ENCODE measurements around the gene FBXL17.

FBXL17 gene

DNA sequence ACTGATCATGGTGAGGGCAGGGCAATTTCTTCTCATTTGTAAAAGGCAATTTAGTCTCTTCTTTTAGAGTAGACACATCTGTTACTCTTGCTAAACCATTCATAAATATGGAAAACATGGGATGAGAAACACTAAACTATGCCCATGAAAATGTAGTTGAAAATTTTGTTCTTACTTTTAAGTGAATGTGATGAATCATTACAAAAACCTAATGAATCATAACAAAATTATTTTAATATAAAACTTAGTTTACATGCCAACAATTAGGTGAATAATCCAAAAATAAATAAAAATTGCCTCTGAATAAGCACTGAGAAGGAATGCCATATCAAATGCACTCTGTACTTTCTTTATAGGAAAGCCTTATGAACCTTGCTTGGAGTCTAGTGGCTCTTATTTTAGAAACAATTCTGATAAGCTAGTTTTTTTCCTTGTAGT is 413.5 kb downstream of the FBXL17 start:
- H3K79me2 ChIP-seq (ENCODE audit: low read length) = no peaks in the 10 kb centered on the region
- H4K20me1 ChIP-seq (ENCODE audit: insufficient read depth, low read length) = no peaks in the 10 kb centered on the region
- no peak overlapping the region for H3K9ac ChIP-seq (ENCODE audit: low read length)
- no peak overlapping the region for H3K4me2 ChIP-seq (ENCODE audit: low read length)
- TF ChIP-seq, protein P1, sequence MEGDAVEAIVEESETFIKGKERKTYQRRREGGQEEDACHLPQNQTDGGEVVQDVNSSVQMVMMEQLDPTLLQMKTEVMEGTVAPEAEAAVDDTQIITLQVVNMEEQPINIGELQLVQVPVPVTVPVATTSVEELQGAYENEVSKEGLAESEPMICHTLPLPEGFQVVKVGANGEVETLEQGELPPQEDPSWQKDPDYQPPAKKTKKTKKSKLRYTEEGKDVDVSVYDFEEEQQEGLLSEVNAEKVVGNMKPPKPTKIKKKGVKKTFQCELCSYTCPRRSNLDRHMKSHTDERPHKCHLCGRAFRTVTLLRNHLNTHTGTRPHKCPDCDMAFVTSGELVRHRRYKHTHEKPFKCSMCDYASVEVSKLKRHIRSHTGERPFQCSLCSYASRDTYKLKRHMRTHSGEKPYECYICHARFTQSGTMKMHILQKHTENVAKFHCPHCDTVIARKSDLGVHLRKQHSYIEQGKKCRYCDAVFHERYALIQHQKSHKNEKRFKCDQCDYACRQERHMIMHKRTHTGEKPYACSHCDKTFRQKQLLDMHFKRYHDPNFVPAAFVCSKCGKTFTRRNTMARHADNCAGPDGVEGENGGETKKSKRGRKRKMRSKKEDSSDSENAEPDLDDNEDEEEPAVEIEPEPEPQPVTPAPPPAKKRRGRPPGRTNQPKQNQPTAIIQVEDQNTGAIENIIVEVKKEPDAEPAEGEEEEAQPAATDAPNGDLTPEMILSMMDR (IDR thresholded peaks at IDR 0.05; ENCODE audit: low read depth, low read length) = no peak
- TF ChIP-seq EZH2phosphoT487 (IDR thresholded peaks at IDR 0.05; ENCODE audit: low read depth) = no peak
- no peak overlapping the region for H3K27ac ChIP-seq (ENCODE audit: low read length)
- H3K36me3 ChIP-seq (replicated peaks; ENCODE audit: low read depth, low read length) = no peaks in the 10 kb centered on the region
- H3K4me1 ChIP-seq (ENCODE audit: low read length) = no peaks in the 10 kb centered on the region
- no peaks in the 10 kb centered on the region for H3K27me3 ChIP-seq (ENCODE audit: low read depth, low read length)
- H3K9me3 ChIP-seq (ENCODE audit: insufficient read depth, low read length) = no peaks in the 10 kb centered on the region
- H3K4me3 ChIP-seq (ENCODE audit: low read length) = no peak overlapping the region
- no peak overlapping the region for H2AFZ ChIP-seq (ENCODE audit: low read depth, low read length)

DNA sequence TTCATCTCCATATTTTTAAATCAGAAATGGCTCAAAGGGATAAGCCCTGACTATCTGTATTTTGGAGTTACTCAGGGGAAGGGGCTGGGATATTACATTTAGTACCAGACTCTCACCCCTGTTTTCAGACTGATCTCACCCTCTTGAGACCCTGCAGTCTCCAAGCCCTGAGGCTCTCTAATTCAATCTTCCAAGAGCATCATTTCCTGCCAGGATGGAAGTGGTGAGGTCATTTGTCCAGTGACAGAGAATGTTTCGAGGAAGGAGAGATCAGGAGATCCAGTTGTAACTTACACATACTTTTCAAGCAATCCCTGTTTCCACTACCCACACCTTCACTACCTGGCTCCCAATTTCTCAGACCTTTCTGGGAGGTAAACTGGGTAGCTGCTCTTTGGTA is 415.7 kb downstream of the FBXL17 start:
- H3K9ac ChIP-seq (ENCODE audit: low read length) = no peak overlapping the region
- H3K9me3 ChIP-seq (ENCODE audit: insufficient read depth, low read length) = no peaks in the 10 kb centered on the region
- H3K4me2 ChIP-seq (ENCODE audit: low read length) = no peak overlapping the region
- H3K4me3 ChIP-seq (ENCODE audit: low read length) = no peak overlapping the region
- no peaks in the 10 kb centered on the region for H3K4me1 ChIP-seq (ENCODE audit: low read length)
- H2AFZ ChIP-seq (ENCODE audit: low read depth, low read length) = no peak overlapping the region
- no peak overlapping the region for H3K27ac ChIP-seq (ENCODE audit: low read length)
- no peaks in the 10 kb centered on the region for H4K20me1 ChIP-seq (ENCODE audit: insufficient read depth, low read length)
- H3K27me3 ChIP-seq (ENCODE audit: low read depth, low read length) = no peaks in the 10 kb centered on the region
- TF ChIP-seq EZH2phosphoT487 (IDR thresholded peaks at IDR 0.05; ENCODE audit: low read depth) = no peak
- TF ChIP-seq, protein P1 (IDR thresholded peaks at IDR 0.05; ENCODE audit: low read depth, low read length) = no peak
- H3K79me2 ChIP-seq (ENCODE audit: low read length) = no peaks in the 10 kb centered on the region
- no peaks in the 10 kb centered on the region for H3K36me3 ChIP-seq (replicated peaks; ENCODE audit: low read depth, low read length)

DNA sequence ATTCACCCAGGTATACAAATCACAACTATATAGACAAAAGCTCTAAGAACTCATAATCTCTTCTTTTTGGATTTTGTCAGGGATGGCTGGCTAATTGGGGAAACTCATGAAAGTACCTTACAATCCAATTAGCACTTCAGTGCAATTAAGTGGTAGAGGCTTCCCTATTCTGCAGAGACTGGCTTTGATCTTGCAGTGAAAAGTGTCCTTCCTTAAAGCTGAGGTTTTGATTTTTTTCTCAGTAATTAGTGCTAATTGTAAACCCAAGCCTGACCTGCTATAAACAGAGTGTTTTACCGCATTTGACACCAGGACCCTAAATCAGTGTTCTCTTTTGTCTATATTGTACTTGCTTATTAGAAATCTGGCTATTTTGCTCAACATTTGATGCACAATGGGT is 417.2 kb downstream of the FBXL17 start:
- peaks cover 4% of the 10 kb centered on the region; the same call in 1 of the 2 replicates for H3K4me1 ChIP-seq (ENCODE audit: low read length)

DNA sequence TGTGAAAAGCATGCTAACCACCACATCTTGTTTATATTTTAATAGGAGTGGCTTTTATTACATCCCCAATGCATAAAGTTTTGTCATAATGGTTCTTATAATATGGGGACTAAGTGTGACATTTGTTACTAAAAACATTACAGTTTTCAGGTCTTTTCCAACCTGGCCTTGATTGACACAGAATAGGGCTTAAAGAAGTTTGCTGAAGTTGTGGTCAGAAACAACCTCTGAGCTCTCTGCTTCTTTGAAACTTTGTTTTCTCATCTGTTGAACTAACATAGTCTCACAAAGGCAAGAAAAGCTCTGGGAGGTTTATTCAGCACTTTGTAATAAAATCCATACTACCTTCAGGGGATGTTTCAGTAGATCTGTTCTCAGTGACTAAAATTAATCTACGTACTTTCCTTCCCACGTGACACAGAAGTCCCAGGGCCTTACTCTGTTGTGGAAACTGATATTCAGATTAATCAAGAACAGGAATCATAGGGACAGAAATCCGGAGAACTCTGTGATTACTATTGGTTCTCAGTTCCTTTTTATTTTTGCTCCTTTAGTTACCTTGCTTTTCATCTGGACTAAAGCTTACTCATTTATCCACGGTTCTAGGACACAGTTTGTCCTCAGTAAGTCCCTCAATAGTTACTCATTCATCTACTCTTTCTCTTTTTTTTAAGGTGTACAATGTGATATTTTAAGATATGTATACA is 422.2 kb downstream of the FBXL17 start:
- Histone ChIP-seq H3K79me2 (ENCODE audit: low read length) (no peaks in the 10 kb centered on the region), H3K4me3 (ENCODE audit: low read length) (no peak overlapping the region), H3K4me1 (ENCODE audit: low read length) (peaks cover 7% of the 10 kb centered on the region; the same call in 1 of the 2 replicates), H3K9ac (ENCODE audit: low read length) (no peak overlapping the region), H2AFZ (ENCODE audit: low read depth, low read length) (no peak overlapping the region), H4K20me1 (ENCODE audit: insufficient read depth, low read length) (no peaks in the 10 kb centered on the region), H3K9me3 (ENCODE audit: insufficient read depth, low read length) (no peaks in the 10 kb centered on the region), H3K27me3 (ENCODE audit: low read depth, low read length) (no peaks in the 10 kb centered on the region), H3K27ac (ENCODE audit: low read length) (no peak overlapping the region), H3K36me3 (replicated peaks; ENCODE audit: low read depth, low read length) (no peaks in the 10 kb centered on the region), H3K4me2 (ENCODE audit: low read length) (no peak overlapping the region)
- TF ChIP-seq, protein P1 (IDR thresholded peaks at IDR 0.05; ENCODE audit: low read depth, low read length) = no peak
- no peak for TF ChIP-seq EZH2phosphoT487 (IDR thresholded peaks at IDR 0.05; ENCODE audit: low read depth)

More for the DNA sequence above, 417.2 kb downstream of the FBXL17 start:
- Histone ChIP-seq H4K20me1 (ENCODE audit: insufficient read depth, low read length) (no peaks in the 10 kb centered on the region), H3K36me3 (replicated peaks; ENCODE audit: low read depth, low read length) (no peaks in the 10 kb centered on the region), H3K27me3 (ENCODE audit: low read depth, low read length) (no peaks in the 10 kb centered on the region), H3K79me2 (ENCODE audit: low read length) (no peaks in the 10 kb centered on the region), H3K9ac (ENCODE audit: low read length) (no peak overlapping the region), H3K4me3 (ENCODE audit: low read length) (no peak overlapping the region), H3K9me3 (ENCODE audit: insufficient read depth, low read length) (no peaks in the 10 kb centered on the region), H3K27ac (ENCODE audit: low read length) (no peak overlapping the region), H2AFZ (ENCODE audit: low read depth, low read length) (no peak overlapping the region), H3K4me2 (ENCODE audit: low read length) (no peak overlapping the region)
- TF ChIP-seq, protein P1 (IDR thresholded peaks at IDR 0.05; ENCODE audit: low read depth, low read length) = no peak
- no peak for TF ChIP-seq EZH2phosphoT487 (IDR thresholded peaks at IDR 0.05; ENCODE audit: low read depth)

Data from OCI-LY3 (cell line).